ENCODE results near the gene FCER2.

- TF ChIP-seq EP300 (IDR thresholded peaks at IDR 0.05) (no peak), CBX2 (IDR thresholded peaks at IDR 0.05; ENCODE audit: borderline replicate concordance, low read depth) (no peak), CHD2 (IDR thresholded peaks at IDR 0.05; ENCODE audit: low read length, partially characterized antibody) (no peak), POLR2A (IDR thresholded peaks at IDR 0.05; ENCODE audit: low read length) (no peak), CTCF (IDR thresholded peaks at IDR 0.05) (no peak), KDM1A (IDR thresholded peaks at IDR 0.05; ENCODE audit: low read depth) (no peak), USF2 (IDR thresholded peaks at IDR 0.05) (no peak), RCOR1 (IDR thresholded peaks at IDR 0.05; ENCODE audit: low read depth, low read length) (no peak), JUN (IDR thresholded peaks at IDR 0.05) (no peak)
- TF ChIP-seq, protein P1, sequence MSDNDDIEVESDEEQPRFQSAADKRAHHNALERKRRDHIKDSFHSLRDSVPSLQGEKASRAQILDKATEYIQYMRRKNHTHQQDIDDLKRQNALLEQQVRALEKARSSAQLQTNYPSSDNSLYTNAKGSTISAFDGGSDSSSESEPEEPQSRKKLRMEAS (IDR thresholded peaks at IDR 0.05): no peak
These were observed 59.5 kb downstream of the FCER2 start for GRCh38 chr19:7642295-7643030.
